Measurements from ENCODE around the gene CCDC24. TPM values are rescaled to one million over a fixed set of nuclear protein-coding genes. Genes with fewer than 3 reads are reported as not detected.

CCDC24 gene
- total RNA-seq = 2.4 and 4.0 TPM in 2 replicates

DNA sequence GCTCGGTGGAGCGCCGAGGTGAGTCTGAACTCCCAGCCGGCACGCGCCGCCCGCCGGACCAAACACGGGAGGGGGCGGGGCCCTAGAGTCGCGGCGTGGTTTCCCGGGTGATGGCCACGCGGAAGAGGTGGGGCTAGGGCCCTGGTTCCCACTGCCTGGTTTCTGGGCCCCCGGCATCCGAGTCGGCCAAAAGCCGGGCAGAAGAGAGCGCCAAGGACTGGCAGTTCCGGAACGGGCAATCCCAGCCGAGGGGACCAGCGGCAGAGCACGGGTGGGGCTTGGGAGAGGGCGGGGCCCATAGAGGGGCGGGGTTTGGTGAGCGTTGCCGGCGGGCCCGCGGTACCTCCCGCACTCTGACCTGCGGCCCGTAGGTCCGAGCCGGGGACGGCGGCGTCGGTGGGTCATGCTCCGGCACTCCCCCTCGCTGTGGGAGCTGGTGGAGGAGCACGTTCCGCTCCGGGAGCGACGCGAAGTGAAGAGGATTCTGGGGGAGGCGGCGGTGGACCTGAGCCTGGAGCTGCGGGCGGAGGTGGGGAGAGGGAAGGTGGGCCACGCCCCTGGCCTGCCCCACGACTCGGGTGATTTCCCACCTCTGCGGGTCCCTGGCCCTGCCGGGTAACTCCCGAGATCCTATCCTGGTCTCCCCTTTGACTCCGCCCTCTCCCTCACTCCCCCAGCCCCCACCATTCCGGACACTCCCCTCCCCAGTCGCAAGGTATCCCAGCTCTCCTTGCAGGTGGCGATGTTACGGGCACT is at the start of gene CCDC24:
Gene CCDC24, plus strand, starts transcription at position 124 of the 756 bp plus-strand sequence. Its CDS starts 280 bp downstream, at position 404.

GRCh38 chr1:43946236-43947060 is 45.0 kb upstream of the CCDC24 start, which contains the start of gene IPO13:
Gene IPO13 (plus strand): TSS chr1:43946950. CDS start chr1:43947601, 651 bp downstream.

GRCh38 chr1:43969746-43970466 is 21.5 kb upstream of the CCDC24 start, which contains the start of gene DPH2:
Gene DPH2 (plus strand): TSS chr1:43970010. CDS start chr1:43970176, 166 bp downstream.

GRCh38 chr1:43974443-43975248 is 16.8 kb upstream of the CCDC24 start, which contains the start of gene ATP6V0B:
Gene ATP6V0B (plus strand): TSS chr1:43974960. CDS start chr1:43975041, 81 bp downstream.

GRCh38 chr1:43978551-43979260 is 12.7 kb upstream of the CCDC24 start, which contains the start of gene B4GALT2:
Gene B4GALT2 (plus strand): TSS chr1:43979210. CDS start chr1:43981161, 1,951 bp downstream.

DNA sequence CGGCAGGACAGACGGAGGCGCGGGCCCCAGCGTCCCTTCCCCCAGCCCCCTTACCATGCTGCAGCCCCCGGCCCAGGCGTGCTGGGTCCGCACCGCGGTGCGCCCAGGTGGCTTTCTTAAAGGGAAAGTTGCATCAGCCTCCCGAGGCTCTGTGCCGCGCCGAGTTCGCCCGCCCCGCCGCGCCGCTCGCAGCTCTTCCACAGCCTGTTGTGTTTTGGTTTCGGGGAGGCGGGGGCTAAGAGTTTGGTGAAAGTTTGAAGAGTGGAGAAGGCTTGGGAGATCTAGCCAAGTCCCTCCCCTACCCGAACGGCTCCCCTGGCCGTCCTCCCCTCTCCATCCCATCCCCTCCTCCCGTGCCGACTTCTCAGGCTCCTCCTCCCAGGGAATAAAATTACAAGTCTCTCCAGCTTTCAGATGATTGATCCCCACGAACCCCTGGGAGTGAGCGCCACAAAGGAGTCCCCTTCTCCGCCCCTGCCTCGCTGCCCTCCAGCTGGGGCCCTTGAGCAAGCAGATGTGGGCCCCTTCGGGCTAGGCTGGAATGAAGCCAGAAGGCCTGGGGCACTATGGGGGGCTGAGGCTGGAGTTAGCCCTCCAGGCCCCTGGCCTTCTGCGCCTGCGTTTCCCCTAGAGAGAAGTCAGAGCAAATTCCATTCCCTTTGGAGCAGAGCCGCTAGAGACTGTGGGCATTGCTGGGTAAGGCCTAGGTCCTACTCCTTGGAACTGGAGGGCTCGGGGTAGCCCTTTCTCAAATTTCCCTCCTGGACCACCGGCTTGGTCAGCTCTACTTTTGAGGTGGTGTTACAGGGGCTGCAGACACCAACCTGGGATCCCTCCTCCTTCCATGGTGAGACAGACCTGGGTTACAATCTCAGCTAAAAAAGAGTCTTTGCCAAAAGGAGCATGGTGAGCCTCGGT is 40.1 kb downstream of the CCDC24 start, which contains the start of gene SLC6A9:
Gene SLC6A9, minus strand, starts transcription at position 211 of the 918 bp plus-strand sequence. CDS start 7,185 bp downstream, outside the sequence.

Other genes starting within 250 kb of the CCDC24 start
- gene ARTN, start 57.8 kb upstream of the CCDC24 start, total RNA-seq = 24.5 and 28.7 TPM in 2 replicates
- 18.8 and 53.6 TPM in 2 replicates for gene IPO13, start 44.6 kb upstream of the CCDC24 start, total RNA-seq
- 31.4 and 39.6 TPM in 2 replicates for gene DPH2, start 21.6 kb upstream of the CCDC24 start, total RNA-seq
- gene ATP6V0B, start 16.6 kb upstream of the CCDC24 start, total RNA-seq = 122 and 311 TPM in 2 replicates
- gene B4GALT2, start 12.4 kb upstream of the CCDC24 start, total RNA-seq = 62.4 and 64.9 TPM in 2 replicates
- 35.5 and 57.6 TPM in 2 replicates for gene SLC6A9, start 39.9 kb downstream of the CCDC24 start, total RNA-seq
- gene KLF17, start 127.2 kb downstream of the CCDC24 start, total RNA-seq = not detected in 2 replicates
- gene KLF18, start 150.0 kb downstream of the CCDC24 start, total RNA-seq = not detected in 2 replicates
- 17.2 and 17.8 TPM in 2 replicates for gene DMAP1, start 221.9 kb downstream of the CCDC24 start, total RNA-seq

All from nasal cavity respiratory epithelium epithelial cell of viscerocranial mucosa (primary cell).